ENCODE results near the gene CEACAM1.
"Not testable (repeated sequence)": the region's sequence is repeated elsewhere in the genome, so short reads cannot be mapped to it uniquely, and the experiment has no call there.

The CEACAM1 gene

GRCh38 chr19:42555317-42555716 lies 27.0 kb upstream of the CEACAM1 start:
- TF ChIP-seq, protein P1, sequence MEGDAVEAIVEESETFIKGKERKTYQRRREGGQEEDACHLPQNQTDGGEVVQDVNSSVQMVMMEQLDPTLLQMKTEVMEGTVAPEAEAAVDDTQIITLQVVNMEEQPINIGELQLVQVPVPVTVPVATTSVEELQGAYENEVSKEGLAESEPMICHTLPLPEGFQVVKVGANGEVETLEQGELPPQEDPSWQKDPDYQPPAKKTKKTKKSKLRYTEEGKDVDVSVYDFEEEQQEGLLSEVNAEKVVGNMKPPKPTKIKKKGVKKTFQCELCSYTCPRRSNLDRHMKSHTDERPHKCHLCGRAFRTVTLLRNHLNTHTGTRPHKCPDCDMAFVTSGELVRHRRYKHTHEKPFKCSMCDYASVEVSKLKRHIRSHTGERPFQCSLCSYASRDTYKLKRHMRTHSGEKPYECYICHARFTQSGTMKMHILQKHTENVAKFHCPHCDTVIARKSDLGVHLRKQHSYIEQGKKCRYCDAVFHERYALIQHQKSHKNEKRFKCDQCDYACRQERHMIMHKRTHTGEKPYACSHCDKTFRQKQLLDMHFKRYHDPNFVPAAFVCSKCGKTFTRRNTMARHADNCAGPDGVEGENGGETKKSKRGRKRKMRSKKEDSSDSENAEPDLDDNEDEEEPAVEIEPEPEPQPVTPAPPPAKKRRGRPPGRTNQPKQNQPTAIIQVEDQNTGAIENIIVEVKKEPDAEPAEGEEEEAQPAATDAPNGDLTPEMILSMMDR (conservative IDR thresholded peaks at IDR 0.05), result no peak
- H3K27ac ChIP-seq, result no peak overlapping the region

DNA sequence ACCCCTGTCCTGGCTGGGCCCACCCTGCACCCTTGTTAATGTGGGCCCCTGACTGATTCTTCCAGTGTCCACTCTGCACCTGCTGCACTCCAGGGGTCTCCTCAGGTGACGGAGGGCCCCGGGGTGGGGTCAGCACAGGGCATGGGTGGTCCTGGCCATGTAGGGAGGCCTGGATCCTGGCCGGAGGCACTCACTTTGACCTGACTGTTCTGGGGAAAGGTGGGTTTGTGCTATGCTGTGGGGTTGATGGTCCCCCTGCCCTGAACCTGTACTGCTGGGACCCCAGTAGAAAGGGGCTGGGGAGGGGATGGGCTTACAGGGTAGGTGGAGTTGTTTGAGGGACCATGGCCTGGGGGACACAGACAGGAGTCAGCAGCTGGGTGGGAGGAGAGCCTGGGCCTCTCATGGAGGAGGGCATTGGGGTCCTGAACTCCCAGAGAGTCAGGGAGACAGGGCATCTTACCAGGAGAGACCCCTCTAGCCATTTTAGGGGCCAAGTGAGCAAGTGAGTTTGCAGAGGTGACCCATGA lies 25.8 kb upstream of the CEACAM1 start:
- no peak overlapping the region for H3K27ac ChIP-seq
- TF ChIP-seq, protein P1 (conservative IDR thresholded peaks at IDR 0.05), result no peak

DNA sequence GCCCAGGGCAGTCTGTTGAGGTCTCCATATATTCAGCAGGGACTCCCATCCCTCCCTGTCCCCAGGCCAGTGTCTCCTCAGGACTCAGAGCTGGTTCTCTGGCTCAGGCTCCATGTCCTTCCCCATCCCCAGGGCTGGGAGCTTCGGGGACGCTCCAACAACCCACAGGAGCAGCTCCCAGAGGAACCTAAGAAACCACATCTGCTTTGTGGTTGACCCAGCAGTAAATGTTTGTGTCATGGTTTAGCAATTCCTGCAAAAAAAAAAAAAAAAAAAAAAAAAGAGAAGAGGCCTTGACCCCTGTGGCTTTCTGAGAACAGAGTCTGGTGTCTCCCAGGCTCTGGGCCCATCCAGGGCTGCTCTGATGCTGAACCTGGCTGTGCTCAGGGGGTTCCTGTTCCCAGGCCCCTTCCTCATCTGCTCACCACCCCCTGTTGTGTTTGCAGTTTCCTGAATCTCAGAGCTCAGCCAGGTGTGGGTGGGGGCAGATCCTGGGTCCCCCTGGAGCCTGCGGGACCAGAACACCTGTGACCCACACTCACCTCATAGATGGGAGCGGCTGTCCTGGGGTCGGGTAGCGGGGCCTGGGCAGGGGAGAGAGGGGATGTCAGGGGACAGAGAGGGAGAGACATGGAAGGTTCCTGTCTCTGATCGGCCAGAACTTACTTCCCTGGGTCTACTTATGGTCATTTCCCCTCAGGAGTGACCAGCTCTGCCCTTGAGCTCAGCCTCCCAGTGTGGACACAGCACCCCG lies 25.2 kb upstream of the CEACAM1 start:
- TF ChIP-seq, protein P1 (conservative IDR thresholded peaks at IDR 0.05), result no peak
- no peak overlapping the region for H3K27ac ChIP-seq

DNA sequence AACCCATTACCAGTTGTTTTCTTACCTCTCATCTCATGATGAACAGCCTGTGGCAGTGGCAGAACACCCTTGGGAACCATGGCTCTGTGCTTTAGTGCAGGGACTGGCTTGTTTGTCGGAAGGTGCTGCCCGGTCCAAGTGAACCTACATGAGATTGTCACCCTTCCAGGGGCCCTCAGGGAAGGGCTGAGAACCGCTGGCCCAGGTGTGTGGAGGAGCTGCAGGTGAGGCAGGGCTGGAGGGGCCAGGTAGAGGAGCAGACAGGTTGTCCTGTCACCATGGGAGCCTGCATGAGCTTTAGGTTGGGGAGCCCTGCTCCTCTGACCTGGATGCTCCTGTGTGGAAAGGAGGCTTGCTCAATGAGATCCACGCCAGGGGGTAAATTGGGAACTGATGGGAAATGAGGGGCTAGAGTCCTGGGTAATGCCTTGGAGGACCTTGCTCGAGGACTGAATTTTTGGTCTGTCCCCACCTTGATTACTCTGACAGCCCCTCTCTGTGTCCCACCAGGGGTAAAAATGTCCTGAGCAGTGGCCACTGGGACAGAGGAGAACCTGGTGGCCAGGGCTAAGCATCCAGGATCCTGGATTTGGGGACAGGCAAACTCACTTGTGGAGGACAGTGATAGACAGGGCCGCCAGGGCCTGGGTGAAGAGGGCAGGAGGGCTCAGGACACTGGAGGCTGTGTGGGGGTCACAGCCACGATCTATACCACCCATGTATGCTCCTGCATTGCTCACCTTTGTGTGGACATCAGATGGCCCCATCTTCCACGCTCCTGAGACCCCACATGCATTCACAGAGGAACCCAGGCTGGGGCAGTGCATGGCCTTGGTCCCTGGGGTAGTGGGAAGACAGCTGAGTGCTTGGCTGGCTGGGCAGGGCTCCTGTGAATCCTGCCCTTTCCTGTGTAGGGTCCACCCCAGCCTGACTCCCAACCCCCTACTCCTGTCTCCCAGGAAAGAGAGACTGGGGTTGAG lies 24.1 kb upstream of the CEACAM1 start:
- TF ChIP-seq, protein P1 (conservative IDR thresholded peaks at IDR 0.05), result no peak

DNA sequence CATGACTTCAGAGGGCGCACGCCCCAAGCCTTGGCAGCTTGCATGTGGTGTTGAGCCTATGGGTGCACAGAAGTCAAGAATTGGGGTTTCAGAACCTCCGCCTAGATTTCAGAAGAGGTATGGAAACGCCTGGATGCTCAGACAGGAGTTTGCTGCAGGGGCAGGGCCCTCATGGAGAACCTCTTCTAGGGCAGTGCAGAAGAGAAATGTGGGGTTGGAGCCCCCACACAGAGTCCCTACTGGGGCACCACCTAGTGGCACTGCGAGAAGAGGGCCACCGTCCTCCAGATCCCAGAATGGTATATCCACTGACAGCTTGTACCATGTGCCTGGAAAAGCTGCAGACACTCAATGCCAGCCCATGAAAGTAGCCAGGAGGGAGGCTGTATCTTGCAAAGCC lies 22.2 kb upstream of the CEACAM1 start:
- H3K27ac ChIP-seq, result not testable (repeated sequence)

More for the DNA sequence above, 24.1 kb upstream of the CEACAM1 start:
- no peak overlapping the region for H3K27ac ChIP-seq

DNA sequence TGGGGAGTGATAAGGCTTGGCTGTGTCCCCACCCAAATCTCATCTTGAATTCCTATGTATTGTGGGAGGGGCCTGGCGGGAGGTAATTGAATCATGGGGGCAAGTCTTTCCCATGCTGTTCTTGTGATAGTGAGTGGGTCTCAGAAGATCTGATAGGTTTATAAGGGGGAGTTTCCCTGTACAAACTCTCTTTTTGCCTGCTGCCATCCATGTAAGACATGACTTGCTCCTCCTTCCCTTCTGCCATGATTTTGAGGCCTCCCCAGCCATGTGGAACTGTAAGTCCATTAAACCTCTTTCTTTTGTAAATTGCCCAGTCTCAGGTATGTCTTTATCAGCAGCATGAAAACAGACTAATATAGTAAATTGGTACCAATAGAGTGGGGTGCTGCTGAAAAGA lies 20.8 kb upstream of the CEACAM1 start:
- H3K27ac ChIP-seq, result not testable (repeated sequence)

DNA sequence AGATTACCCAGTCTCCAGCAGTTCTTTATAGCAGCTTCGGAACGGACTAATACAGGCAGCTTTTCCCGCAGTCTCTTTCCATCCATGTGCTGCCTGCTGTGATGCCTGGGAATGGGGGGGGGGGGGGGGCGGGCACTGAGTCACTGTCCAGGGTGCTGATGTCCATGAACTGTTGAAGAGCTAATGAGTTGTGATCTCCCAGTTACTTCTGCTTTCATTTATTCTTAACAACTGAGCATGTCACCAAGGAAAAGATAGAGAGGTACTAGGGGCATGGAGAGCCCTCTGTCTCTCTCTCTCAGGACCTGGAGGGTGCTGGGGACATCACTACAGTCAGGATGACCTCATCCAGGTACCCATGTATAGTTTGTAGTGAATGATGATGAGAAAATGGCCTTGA lies 20.3 kb upstream of the CEACAM1 start:
- no peak overlapping the region for H3K27ac ChIP-seq
- TF ChIP-seq, protein P1 (conservative IDR thresholded peaks at IDR 0.05), result no peak

DNA sequence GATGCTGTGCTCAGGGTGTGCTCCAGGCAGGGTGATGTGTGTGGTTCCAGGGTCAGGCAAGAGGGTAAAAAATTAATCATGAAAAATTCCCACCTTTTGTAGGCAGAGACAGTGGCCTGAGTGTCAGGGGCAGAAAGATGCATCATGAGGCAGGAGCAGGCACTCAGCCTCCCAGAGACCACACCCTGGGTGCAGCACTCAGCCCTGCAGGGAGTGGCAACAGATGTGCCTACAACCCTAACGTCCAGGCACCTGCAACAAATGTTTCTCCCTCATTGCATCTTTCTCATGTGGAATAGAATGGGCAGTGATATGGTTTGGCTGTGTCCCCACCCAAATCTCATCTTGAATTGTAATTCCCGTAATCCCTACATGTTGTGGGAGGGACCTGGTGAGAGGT lies 19.6 kb upstream of the CEACAM1 start:
- TF ChIP-seq, protein P1 (conservative IDR thresholded peaks at IDR 0.05), result no peak
- H3K27ac ChIP-seq, result no peak overlapping the region

Measured in VCaP (cell line).